HT-29 (cell line): ENCODE measurements around the gene NPLOC4. TPM values are rescaled to one million over a fixed set of nuclear protein-coding genes. Genes with fewer than 3 reads are reported as not detected.

Experiments used
- DNase-seq: peaks from one replicate; pipeline ENCODE4 v3.0.0-alpha.2; 2015; ENCODE audit warnings: low spot score
- small RNA-seq: library from RNA; depleted of rRNA; stranded (forward); fragments of <200 nt; gene quantifications from one replicate; pipeline ENCODE3, GENCODE V24; 2014
- total RNA-seq: library from RNA; depleted of rRNA; stranded (reverse); fragments of >200 nt; shearing (Covaris generic); gene quantifications from 2 replicates; pipeline ENCODE4 v1.2.3, GENCODE V29; 2014; rRNA removed

Gene NPLOC4
- total RNA-seq, 1 experiment from 2014 or later: 94.2 TPM

GRCh38 chr17:81509207-81509971 is 127.5 kb downstream of the NPLOC4 start:
- peak; percentile 71 for DNase-seq

GRCh38 chr17:81508639-81509206 is 128.2 kb downstream of the NPLOC4 start:
- no peak for DNase-seq

Small RNA genes lying within 50 kb of the gene (small RNA-seq; reads per million reads assigned to genes)
- gene RF00019: not detected

Other genes with a start within 250 kb of the NPLOC4 start
- gene BAHCC1, start 241.7 kb downstream of the NPLOC4 start, total RNA-seq: 10.4 and 11.6 TPM in 2 replicates
- 3,401 and 4,670 TPM in 2 replicates for gene ACTG1, start 124.3 kb downstream of the NPLOC4 start, total RNA-seq
- gene FSCN2, start 108.7 kb downstream of the NPLOC4 start, total RNA-seq: 4.3 and 4.7 TPM in 2 replicates
- 67.5 and 70.9 TPM in 2 replicates for gene FAAP100, start 84.8 kb downstream of the NPLOC4 start, total RNA-seq
- gene TSPAN10, start 84 bp upstream of the NPLOC4 start, total RNA-seq: 0.10 and 0.29 TPM in 2 replicates
- gene PDE6G, start 19.4 kb upstream of the NPLOC4 start, total RNA-seq: 0.68 TPM in 1 of 2 replicates, not detected in the other
- 97.8 and 104 TPM in 2 replicates for gene OXLD1, start 29.5 kb upstream of the NPLOC4 start, total RNA-seq
- 33.8 and 33.9 TPM in 2 replicates for gene CCDC137, start 29.6 kb upstream of the NPLOC4 start, total RNA-seq
- gene ARL16, start 46.7 kb upstream of the NPLOC4 start, total RNA-seq: 36.5 and 39.7 TPM in 2 replicates
- 177 and 183 TPM in 2 replicates for gene HGS, start 46.9 kb upstream of the NPLOC4 start, total RNA-seq
- gene MRPL12, start 66.3 kb upstream of the NPLOC4 start, total RNA-seq: 72.5 and 88.4 TPM in 2 replicates
- 199 and 209 TPM in 2 replicates for gene SLC25A10, start 75.2 kb upstream of the NPLOC4 start, total RNA-seq
- gene GCGR, start 167.0 kb upstream of the NPLOC4 start, total RNA-seq: 0.71 and 2.2 TPM in 2 replicates
- gene MCRIP1, start 196.2 kb upstream of the NPLOC4 start, total RNA-seq: 159 and 160 TPM in 2 replicates
- gene PPP1R27, start 197.9 kb upstream of the NPLOC4 start, total RNA-seq: 2.4 and 3.0 TPM in 2 replicates
- gene P4HB, start 223.4 kb upstream of the NPLOC4 start, total RNA-seq: 1,172 and 1,253 TPM in 2 replicates
- 312 and 331 TPM in 2 replicates for gene ARHGDIA, start 234.2 kb upstream of the NPLOC4 start, total RNA-seq